Measurements from ENCODE around the gene SWAP70.

GRCh38 chr11:9643751-9644150 is 20.1 kb upstream of the SWAP70 start:
- TF ChIP-seq, protein P1, sequence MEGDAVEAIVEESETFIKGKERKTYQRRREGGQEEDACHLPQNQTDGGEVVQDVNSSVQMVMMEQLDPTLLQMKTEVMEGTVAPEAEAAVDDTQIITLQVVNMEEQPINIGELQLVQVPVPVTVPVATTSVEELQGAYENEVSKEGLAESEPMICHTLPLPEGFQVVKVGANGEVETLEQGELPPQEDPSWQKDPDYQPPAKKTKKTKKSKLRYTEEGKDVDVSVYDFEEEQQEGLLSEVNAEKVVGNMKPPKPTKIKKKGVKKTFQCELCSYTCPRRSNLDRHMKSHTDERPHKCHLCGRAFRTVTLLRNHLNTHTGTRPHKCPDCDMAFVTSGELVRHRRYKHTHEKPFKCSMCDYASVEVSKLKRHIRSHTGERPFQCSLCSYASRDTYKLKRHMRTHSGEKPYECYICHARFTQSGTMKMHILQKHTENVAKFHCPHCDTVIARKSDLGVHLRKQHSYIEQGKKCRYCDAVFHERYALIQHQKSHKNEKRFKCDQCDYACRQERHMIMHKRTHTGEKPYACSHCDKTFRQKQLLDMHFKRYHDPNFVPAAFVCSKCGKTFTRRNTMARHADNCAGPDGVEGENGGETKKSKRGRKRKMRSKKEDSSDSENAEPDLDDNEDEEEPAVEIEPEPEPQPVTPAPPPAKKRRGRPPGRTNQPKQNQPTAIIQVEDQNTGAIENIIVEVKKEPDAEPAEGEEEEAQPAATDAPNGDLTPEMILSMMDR (conservative IDR thresholded peaks at IDR 0.05 in 1 of 2, IDR thresholded peaks at IDR 0.05 in 1 of 2; ENCODE audit: low read depth in 1 of 2, low read length in 2 of 2), result no peak
- TF ChIP-seq EZH2 (IDR thresholded peaks at IDR 0.05; ENCODE audit: low read length, missing control alignments), result no peak

All from fibroblast of lung (primary cell).